ENCODE results near the gene PNKD. TPM values are rescaled to one million over a fixed set of nuclear protein-coding genes. Genes with fewer than 3 reads are reported as not detected.

PNKD gene
- total and polyA plus RNA-seq, 8 donors, result 17.2 to 89.1 (median 23.0) TPM

- intact Hi-C loops (cut with DNase I), result no loop called here
- Histone ChIP-seq H3K27me3 (no peaks in the 10 kb centered on the region), H3K36me3 (no peaks in the 10 kb centered on the region), H3K4me3 (no peak overlapping the region), H3K27ac (no peak overlapping the region), H3K9me3 (no peaks in the 10 kb centered on the region), H3K4me1 (peaks cover 0 to 3% (median 0%) of the 10 kb centered on the region in 3 donors)
- 83 to 88% methylated on average over 8 of the region's 8 CpGs for WGBS, 2 donors
- no peak for ATAC-seq
- peak in 1 of 6 donors; percentile 18 for DNase-seq
- FAIRE-seq, result no peak
- TF ChIP-seq, protein P1, sequence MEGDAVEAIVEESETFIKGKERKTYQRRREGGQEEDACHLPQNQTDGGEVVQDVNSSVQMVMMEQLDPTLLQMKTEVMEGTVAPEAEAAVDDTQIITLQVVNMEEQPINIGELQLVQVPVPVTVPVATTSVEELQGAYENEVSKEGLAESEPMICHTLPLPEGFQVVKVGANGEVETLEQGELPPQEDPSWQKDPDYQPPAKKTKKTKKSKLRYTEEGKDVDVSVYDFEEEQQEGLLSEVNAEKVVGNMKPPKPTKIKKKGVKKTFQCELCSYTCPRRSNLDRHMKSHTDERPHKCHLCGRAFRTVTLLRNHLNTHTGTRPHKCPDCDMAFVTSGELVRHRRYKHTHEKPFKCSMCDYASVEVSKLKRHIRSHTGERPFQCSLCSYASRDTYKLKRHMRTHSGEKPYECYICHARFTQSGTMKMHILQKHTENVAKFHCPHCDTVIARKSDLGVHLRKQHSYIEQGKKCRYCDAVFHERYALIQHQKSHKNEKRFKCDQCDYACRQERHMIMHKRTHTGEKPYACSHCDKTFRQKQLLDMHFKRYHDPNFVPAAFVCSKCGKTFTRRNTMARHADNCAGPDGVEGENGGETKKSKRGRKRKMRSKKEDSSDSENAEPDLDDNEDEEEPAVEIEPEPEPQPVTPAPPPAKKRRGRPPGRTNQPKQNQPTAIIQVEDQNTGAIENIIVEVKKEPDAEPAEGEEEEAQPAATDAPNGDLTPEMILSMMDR (IDR thresholded peaks at IDR 0.05), result no peak
These were observed 92.3 kb downstream of the PNKD start for GRCh38 chr2:218362606-218363005.

DNA sequence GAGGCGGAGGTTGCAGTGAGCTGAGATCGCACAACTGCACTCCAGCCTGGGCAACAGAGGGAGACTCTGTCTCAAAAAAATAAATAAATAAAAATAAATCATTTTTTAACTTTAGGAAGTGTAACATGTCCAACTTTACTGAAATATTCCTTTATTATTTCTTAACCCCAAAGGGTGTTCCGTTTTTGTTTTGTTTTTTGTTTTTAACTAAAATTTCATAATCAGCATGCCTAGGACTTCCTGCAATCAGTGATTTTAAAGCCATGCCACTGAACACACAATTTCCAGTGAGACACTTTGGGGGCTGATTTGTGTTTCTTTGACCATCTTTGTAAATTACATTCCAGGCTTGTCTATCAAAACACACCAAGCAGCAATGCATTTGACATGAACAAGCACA lies 93.4 kb downstream of the PNKD start:
- Histone ChIP-seq H3K36me3 (no peaks in the 10 kb centered on the region), H3K9me3 (no peaks in the 10 kb centered on the region), H3K4me3 (no peak overlapping the region), H3K4me1 (peaks cover 0 to 3% (median 0%) of the 10 kb centered on the region in 3 donors), H3K27me3 (no peaks in the 10 kb centered on the region), H3K27ac (no peak overlapping the region)
- TF ChIP-seq, protein P1 (IDR thresholded peaks at IDR 0.05), result no peak
- intact Hi-C loops (cut with DNase I), result no loop called here
- WGBS, 2 donors, result 75 to 80% methylated on average over 3 of the region's 3 CpGs
- FAIRE-seq (no peak), ATAC-seq (no peak), DNase-seq (no peak)

- no peak overlapping the region for H3K27ac ChIP-seq
- intact Hi-C loops (cut with DNase I), result no loop called here
- no peak for FAIRE-seq
- no peak for ATAC-seq
- H3K9me3 ChIP-seq, result no peaks in the 10 kb centered on the region
- 67 to 80% methylated on average over 6 of the region's 6 CpGs for whole genome bisulfite sequencing, 2 donors
- H3K4me3 ChIP-seq, result no peak overlapping the region
- DNase-seq, result peak in 1 of 6 donors; percentile 2
- H3K4me1 ChIP-seq, result peaks cover 0 to 3% (median 0%) of the 10 kb centered on the region in 3 donors
- no peaks in the 10 kb centered on the region for H3K27me3 ChIP-seq
- H3K36me3 ChIP-seq, result no peaks in the 10 kb centered on the region
- TF ChIP-seq, protein P1 (IDR thresholded peaks at IDR 0.05), result no peak
These were observed 93.9 kb downstream of the PNKD start for GRCh38 chr2:218364196-218364595.

- no peaks in the 10 kb centered on the region for H3K9me3 ChIP-seq
- peak in 1 of 4 donors; percentile 6 for ATAC-seq
- intact Hi-C loops (cut with DNase I), result no loop called here
- no peaks in the 10 kb centered on the region for H3K36me3 ChIP-seq
- no peaks in the 10 kb centered on the region for H3K27me3 ChIP-seq
- TF ChIP-seq, protein P1 (IDR thresholded peaks at IDR 0.05), result no peak
- no peak for DNase-seq
- peak overlapping the region in 3 of 4 donors; percentile 11 to 56 (median 51) for H3K4me3 ChIP-seq
- peaks cover 0 to 3% (median 0%) of the 10 kb centered on the region in 3 donors for H3K4me1 ChIP-seq
- FAIRE-seq, result no peak
- 93 to 94% methylated on average over 9 of the region's 9 CpGs for WGBS, 2 donors
- peak overlapping the region; percentile 78 to 95 (median 85) for H3K27ac ChIP-seq
These were observed 96.5 kb downstream of the PNKD start for GRCh38 chr2:218366621-218367414.
